Neural cell (in vitro differentiated cells): Measurements from ENCODE around the gene RUBCNL. TPM values are rescaled to one million over a fixed set of nuclear protein-coding genes. Genes with fewer than 3 reads are reported as not detected.

Experiments
- H2AFZ ChIP-seq: fragments of 200-600, 300-800 bp; sonication (generic), shearing (Covaris generic); 2 replicates; pipeline ENCODE4 v1.6.0; 2014; ENCODE audit warnings: low read depth, mild to moderate bottlenecking, antibody characterized with exemption, low read length, moderate library complexity
- H3F3A ChIP-seq: fragments of 200-600 bp; shearing (Covaris generic); 2 replicates; pipeline ENCODE4 v1.6.1; 2016; ENCODE audit warnings: mild to moderate bottlenecking, moderate library complexity, mixed read lengths, antibody characterized with exemption, low read length; ENCODE audit not compliant: insufficient read depth, poor library complexity, severe bottlenecking
- H3K27ac ChIP-seq: fragments of 200-600, 300-800 bp; sonication (generic), shearing (Covaris generic); 2 replicates; pipeline ENCODE4 v1.5.1; 2014; ENCODE audit warnings: mild to moderate bottlenecking, low read length, moderate library complexity
- H3K27me3 ChIP-seq: fragments of 300-800, 200-600 bp; sonication (generic), shearing (Covaris generic); 2 replicates; pipeline ENCODE4 v1.6.0; 2014; ENCODE audit warnings: mild to moderate bottlenecking, low read depth, low read length, moderate library complexity; ENCODE audit not compliant: insufficient read depth
- H3K36me3 ChIP-seq: fragments of 300-800, 200-600 bp; sonication (generic), shearing (Covaris generic); 2 replicates; pipeline ENCODE4 v1.5.1; 2014; ENCODE audit warnings: mild to moderate bottlenecking, antibody characterized with exemption, low read length, moderate library complexity; ENCODE audit not compliant: insufficient read depth
- H3K4me2 ChIP-seq: fragments of 300-800, 200-600 bp; sonication (generic), shearing (Covaris generic); 2 replicates; pipeline ENCODE4 v1.6.0; 2014; ENCODE audit warnings: mild to moderate bottlenecking, low read length
- H3K4me3 ChIP-seq: fragments of 300-800, 200-600 bp; sonication (generic), shearing (Covaris generic); 2 replicates; pipeline ENCODE4 v1.5.1; 2014; ENCODE audit warnings: mild to moderate bottlenecking, low read length, moderate library complexity
- H3K79me2 ChIP-seq: fragments of 200-600 bp; shearing (Covaris generic); replicated peaks from 2 replicates; pipeline ENCODE4 v1.6.0; 2014; ENCODE audit warnings: mild to moderate bottlenecking, low read length, moderate library complexity; ENCODE audit not compliant: insufficient read depth
- H3K9ac ChIP-seq: fragments of 300-800, 200-600 bp; sonication (generic), shearing (Covaris generic); 2 replicates; pipeline ENCODE4 v1.6.1; 2016; ENCODE audit warnings: mild to moderate bottlenecking, low read length, mixed read lengths
- H3K9me2 ChIP-seq: fragments of 200-600 bp; shearing (Covaris generic); 2 replicates; pipeline ENCODE4 v1.6.1; 2016; ENCODE audit warnings: mild to moderate bottlenecking, low read length, mixed read lengths; ENCODE audit not compliant: insufficient read depth
- H3K9me3 ChIP-seq: fragments of 200-600, 300-800 bp; sonication (generic), shearing (Covaris generic); 2 replicates; pipeline ENCODE4 v1.6.1; 2016; ENCODE audit warnings: mild to moderate bottlenecking, mixed run types, low read length, moderate library complexity, mixed read lengths
- H4K20me1 ChIP-seq: fragments of 200-600 bp; shearing (Covaris generic); 2 replicates; pipeline ENCODE4 v1.6.1; 2016; ENCODE audit warnings: mild to moderate bottlenecking, mixed run types; ENCODE audit not compliant: insufficient read depth
- CTCF ChIP-seq: fragments of 450-650 bp; IDR thresholded peaks from 2 replicates; pipeline ENCODE4 v1.5.1; 2014; ENCODE audit warnings: antibody characterized with exemption, mild to moderate bottlenecking, moderate library complexity; ENCODE audit not compliant: poor library complexity, severe bottlenecking
- EP300 ChIP-seq: fragments of 450-650 bp; conservative IDR thresholded peaks from 2 replicates; pipeline ENCODE4 v1.6.1; 2014; ENCODE audit warnings: antibody characterized with exemption, mild to moderate bottlenecking, moderate library complexity; ENCODE audit not compliant: poor library complexity, severe bottlenecking
- EZH2 ChIP-seq: fragments of 200-600, 300-800 bp; shearing (Covaris generic), sonication (generic); IDR thresholded peaks from 2 replicates; pipeline ENCODE4 v1.6.1; 2014; ENCODE audit warnings: antibody characterized with exemption, low read length, borderline replicate concordance, mild to moderate bottlenecking; ENCODE audit not compliant: insufficient read depth, poor library complexity, severe bottlenecking
- MXI1 ChIP-seq: fragments of 450-650 bp; conservative IDR thresholded peaks from 2 replicates; pipeline ENCODE4 v1.6.1; 2014; ENCODE audit warnings: antibody characterized with exemption, mild to moderate bottlenecking; ENCODE audit not compliant: poor library complexity, severe bottlenecking
- POLR2AphosphoS5 ChIP-seq: IDR thresholded peaks from 2 replicates; pipeline ENCODE4 v1.6.1; 2012
- RAD21 ChIP-seq: fragments of 450-650 bp; conservative IDR thresholded peaks from 2 replicates; pipeline ENCODE4 v1.6.1; 2014; ENCODE audit warnings: antibody characterized with exemption, mild to moderate bottlenecking, moderate library complexity
- REST ChIP-seq: IDR thresholded peaks from 2 replicates; pipeline ENCODE4 v1.6.1; 2012; ENCODE audit warnings: borderline replicate concordance
- SMC3 ChIP-seq: fragments of 450-650 bp; conservative IDR thresholded peaks from 2 replicates; pipeline ENCODE4 v1.6.1; 2014; ENCODE audit warnings: antibody characterized with exemption, mild to moderate bottlenecking, moderate library complexity; ENCODE audit not compliant: poor library complexity
- TAF1 ChIP-seq: IDR thresholded peaks from 2 replicates; pipeline ENCODE4 v1.6.1; 2012; ENCODE audit warnings: low read depth
- polyA plus RNA-seq: library from polyadenylated mRNA; depleted of rRNA; stranded (reverse); fragments of >200 nt; gene quantifications from 2 replicates; pipeline ENCODE4 v1.2.3, GENCODE V29; 2014

The RUBCNL gene
- polyA plus RNA-seq, 1 donor from 2014 or later, result not detected

GRCh38 chr13:46304546-46304945 is 82.5 kb downstream of the RUBCNL start:
- Histone ChIP-seq H3F3A (no peaks in the 10 kb centered on the region), H3K27ac (no peak overlapping the region), H3K9ac (no peak overlapping the region), H3K36me3 (no peaks in the 10 kb centered on the region), H3K9me2 (no peaks in the 10 kb centered on the region), H3K4me2 (no peak overlapping the region), H3K4me3 (no peak overlapping the region), H3K79me2 (no peaks in the 10 kb centered on the region), H4K20me1 (no peaks in the 10 kb centered on the region), H2AFZ (no peak overlapping the region), H3K9me3 (no peaks in the 10 kb centered on the region), H3K27me3 (no peaks in the 10 kb centered on the region)
- TF ChIP-seq TAF1 (no peak), EZH2 (no peak), POLR2AphosphoS5 (no peak), REST (no peak), RAD21 (no peak), SMC3 (no peak), CTCF (no peak), MXI1 (no peak), EP300 (no peak)

- no peaks in the 10 kb centered on the region for H3K9me2 ChIP-seq
- no peak overlapping the region for H3K4me3 ChIP-seq
- TF ChIP-seq RAD21 (no peak), EZH2 (no peak), SMC3 (no peak), POLR2AphosphoS5 (no peak), MXI1 (no peak), REST (no peak), EP300 (no peak), CTCF (no peak), TAF1 (no peak)
Observed at GRCh38 chr13:46303742-46304385, 83.2 kb downstream of the RUBCNL start.

More at GRCh38 chr13:46303742-46304385, 83.2 kb downstream of the RUBCNL start:
- H3K36me3 ChIP-seq, result no peaks in the 10 kb centered on the region
- H3K27me3 ChIP-seq, result no peaks in the 10 kb centered on the region
- H4K20me1 ChIP-seq, result no peaks in the 10 kb centered on the region
- no peak overlapping the region for H3K9ac ChIP-seq
- H3F3A ChIP-seq, result no peaks in the 10 kb centered on the region
- H3K79me2 ChIP-seq, result no peaks in the 10 kb centered on the region
- no peak overlapping the region for H3K27ac ChIP-seq
- H2AFZ ChIP-seq, result no peak overlapping the region
- H3K9me3 ChIP-seq, result no peaks in the 10 kb centered on the region
- no peak overlapping the region for H3K4me2 ChIP-seq
